HL-60 (cell line): Measurements from ENCODE around the gene MAN2B2.
"Not testable (repeated sequence)": the region's sequence is repeated elsewhere in the genome, so short reads cannot be mapped to it uniquely, and the experiment has no call there.

Experiments used
- CTCF ChIP-seq: IDR thresholded peaks from one replicate; pipeline ENCODE4 v1.5.1; 2011; ENCODE audit warnings: low read length, control low read depth, inconsistent platforms; ENCODE audit not compliant: insufficient read depth
- REST ChIP-seq: IDR thresholded peaks from 2 replicates; pipeline ENCODE4 v1.6.1; 2012; ENCODE audit warnings: low read depth; ENCODE audit not compliant: insufficient replicate concordance

- not testable (repeated sequence) for TF ChIP-seq CTCF, REST
These were observed 97.7 kb downstream of the MAN2B2 start for GRCh38 chr4:6672541-6673190.
